Measurements from ENCODE around the gene CCDC117.
A peak's percentile ranks its signal among the peaks of the same experiment; 100 is the strongest.

Gene CCDC117

DNA sequence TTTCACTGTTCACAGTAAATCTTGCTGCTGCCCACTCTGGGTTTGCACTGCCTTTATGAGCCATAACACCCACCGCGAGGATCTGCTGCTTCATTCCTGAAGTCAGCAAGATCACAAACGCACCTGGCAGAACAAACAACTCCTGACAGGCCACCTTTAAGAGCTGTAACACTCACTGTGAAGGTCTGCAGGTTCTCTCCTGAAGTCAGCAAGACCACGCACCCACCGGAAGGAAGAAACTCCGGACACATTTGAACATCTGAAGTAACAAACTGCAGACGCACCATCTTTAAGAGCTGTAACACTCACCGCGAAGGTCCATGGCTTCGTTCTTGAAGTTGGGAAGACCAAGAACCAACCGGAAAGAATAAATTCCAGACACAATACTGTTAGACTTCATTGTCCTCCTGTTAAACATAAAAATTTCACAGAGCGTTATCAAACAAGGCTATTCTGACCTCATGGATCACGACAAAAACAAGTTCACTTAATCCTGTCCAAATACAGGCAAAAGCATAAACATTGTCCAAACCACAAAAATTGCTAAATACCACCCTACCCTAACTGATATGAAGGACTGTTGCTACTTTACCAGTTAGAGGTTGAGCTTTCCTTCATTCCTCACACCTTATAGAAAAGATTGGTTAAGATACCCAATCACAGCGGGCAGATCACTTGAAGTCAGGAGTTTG, 3.0 kb upstream of the CCDC117 start:
- DNase-seq, result no peak

DNA sequence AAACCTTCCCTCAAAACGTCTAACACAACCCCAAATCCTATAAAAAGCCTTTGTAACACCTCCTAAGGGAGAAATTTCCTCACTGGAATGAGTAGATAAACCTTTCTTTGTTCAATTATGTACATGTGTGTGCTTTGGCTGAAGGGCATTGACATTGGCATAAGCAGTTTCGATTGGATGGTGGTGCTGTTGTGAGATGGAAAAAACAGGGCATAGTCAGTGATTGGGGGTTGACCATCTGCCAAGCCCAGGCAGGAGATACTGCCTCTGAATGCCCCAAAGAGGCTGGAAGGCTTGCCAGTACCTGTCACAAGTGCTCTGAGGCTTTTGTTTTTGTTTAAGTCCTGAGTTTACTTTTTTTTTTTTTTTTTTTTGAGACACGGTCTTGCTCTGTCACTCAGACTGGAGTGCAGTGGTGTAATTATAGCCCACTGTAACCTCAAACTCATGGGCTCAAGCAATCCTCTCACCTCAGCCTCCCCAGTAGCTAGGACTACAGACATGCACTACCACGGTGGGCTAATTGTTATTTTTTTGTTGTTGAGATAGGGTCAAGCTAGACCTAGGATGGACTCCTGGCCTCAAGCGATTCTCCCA, 1.2 kb upstream of the CCDC117 start:
- DNase-seq, result no peak

- DNase-seq, result no peak
Measured at GRCh38 chr22:28773461-28773867, 969 bp downstream of the CCDC117 start.

- no peak for DNase-seq
Measured at GRCh38 chr22:28774378-28774777, 1.9 kb downstream of the CCDC117 start.

- DNase-seq, result no peak
Measured at GRCh38 chr22:28779833-28780232, 7.3 kb downstream of the CCDC117 start.

DNA sequence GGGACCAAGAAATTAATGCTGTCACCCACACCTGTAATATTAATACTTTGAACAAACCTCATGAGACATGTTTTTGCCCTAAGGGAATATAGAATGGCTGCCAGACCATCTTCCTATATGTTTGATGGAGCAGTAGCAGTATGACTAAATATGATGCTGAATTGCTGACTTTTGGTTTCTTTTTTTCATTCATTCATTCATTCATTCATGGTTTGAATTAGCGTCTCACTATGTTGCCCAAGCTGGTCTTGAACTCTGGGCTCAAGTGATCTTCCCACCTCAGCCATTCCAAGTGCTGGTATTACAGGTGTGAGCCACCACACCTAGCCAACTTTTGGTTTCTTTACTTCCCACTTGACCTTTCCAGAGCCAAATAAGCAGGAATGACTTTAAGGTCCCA, 7.8 kb downstream of the CCDC117 start:
- no peak for DNase-seq

DNA sequence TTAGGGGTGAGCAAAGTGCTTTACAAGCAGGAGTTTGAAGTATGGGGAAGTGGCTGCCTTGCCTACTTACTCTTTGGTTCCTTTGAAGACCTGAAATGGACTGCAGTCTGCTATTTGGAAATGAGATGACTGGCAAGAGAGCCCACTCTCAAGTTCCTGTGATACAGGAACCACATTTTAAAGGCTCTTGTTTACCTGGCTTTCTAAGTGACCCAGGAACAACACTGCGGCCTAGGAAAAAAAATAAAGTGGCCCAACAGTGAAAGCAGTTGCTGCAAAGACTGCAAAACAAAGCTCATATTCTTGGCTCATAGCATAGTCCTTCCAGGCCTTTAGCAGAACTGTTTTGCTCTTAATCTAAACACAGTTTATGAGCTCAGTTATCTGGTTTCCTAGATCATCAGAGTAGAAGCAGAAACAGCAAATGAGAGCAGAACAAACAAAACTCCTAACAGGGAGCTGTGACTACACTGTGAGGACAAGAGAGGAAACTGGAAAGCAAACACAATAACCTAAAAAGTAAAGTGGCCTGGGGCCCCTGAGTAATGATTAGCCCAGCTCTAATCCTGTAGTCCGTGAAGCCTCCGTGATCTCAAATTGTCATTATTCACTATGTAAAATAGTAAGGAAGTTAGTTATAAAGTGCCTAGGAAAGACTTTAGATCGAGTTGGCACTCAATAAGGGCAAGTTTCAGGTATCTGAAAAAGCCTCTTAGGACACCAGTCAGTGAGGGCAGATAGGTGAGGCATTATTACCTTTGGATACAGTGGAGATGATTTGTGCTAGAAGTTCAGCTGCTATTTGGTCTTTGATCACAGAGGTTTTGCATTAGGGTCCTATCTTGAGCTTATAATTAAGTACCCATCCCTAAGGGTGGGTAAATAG, 11.5 kb downstream of the CCDC117 start:
- DNase-seq, result no peak

DNA sequence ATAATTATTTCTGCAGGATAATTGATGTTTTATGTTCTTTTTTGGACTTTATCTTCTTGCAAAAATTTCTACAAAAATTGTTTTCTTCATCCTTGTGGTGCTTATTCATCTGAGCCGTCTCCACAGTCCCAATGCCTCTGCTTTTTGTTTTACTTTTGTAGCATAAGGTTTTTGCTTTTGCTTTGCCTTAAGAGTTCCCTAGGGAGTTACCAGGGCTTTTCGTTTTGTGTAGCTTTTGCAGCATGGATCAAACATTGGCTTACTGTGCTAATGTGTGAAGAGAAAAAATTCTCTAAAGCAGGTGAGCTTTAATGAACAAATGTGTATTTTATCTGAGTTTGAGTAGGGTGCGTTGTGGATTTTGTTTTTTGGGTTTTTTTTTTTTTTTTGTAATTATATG, 16.1 kb downstream of the CCDC117 start:
- no peak for DNase-seq

- DNase-seq, result no peak
Measured at GRCh38 chr22:28791124-28791523, 18.6 kb downstream of the CCDC117 start.

DNA sequence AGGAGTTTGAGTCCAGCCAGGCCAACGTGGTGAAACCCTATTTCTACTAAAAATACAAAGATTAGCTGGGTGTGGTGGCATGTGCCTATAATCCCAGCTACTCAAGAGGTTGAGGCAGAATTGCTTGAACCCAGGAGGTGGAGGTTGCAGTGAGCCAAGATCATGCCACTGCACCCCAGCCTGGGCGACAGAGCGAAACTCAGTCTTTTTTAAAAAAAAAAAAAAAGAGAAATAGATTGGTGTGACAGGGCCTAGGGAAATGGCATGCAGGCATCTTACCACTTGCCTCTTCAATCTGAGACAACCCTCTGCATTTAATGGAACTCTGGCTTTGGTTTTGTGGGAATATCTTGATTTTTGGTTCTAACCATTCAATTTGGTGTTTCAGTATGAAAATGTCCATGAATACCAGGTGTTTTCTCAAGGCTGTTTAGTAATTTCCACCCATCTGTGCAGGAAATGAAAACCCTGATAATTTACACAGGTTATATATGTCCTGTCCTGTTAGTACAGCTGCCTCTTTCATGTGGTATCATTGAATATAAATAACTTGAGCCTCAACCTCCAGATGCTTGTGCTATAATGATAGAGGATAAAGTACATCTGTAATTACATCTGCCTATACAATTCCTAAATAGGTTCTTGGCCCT, 19.5 kb downstream of the CCDC117 start:
- DNase-seq, result no peak

DNA sequence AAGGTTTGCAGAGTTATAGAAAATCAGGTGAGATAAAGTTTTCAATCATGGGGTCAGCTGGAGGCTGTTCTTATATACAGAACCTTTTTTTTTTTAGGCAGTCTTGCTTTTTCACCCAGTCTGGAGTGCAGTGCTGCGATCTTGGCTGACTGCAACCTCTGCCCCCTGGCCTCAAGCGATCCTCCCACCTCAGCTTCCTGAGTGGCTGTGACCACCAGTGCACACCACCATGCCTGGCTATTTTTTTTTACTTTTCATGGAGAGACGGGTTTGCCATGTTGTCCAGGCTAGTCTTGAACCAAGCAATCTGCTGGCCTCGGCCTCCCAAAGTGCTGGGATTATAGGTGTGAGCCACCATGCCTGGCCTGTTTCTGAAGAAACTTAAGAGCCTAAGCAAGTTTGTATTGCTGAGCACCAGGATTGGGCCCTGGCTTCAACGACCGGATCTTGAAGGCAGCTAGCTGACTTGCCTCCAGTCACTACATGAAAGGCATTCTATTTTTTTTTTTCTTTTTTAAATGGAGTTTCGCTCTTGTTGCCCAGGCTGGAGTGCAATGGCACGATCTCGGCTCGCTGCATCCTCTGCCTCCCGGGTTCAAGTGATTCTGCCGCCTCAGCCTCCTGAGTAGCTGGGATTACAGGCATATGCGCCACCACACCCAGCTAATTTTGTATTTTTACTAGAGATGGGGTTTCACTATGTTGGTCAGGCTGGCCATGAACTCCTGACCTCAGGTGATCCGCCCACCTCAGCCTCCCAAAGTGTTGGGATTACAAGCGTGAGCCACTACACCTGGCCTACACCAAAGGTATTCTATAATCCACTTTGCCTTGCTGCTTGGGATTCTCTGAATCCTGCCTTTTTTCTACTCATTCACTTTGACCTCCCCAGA, 20.2 kb downstream of the CCDC117 start:
- no peak for DNase-seq

- no peak for DNase-seq
Measured at GRCh38 chr22:28793976-28794584, 21.6 kb downstream of the CCDC117 start.

DNA sequence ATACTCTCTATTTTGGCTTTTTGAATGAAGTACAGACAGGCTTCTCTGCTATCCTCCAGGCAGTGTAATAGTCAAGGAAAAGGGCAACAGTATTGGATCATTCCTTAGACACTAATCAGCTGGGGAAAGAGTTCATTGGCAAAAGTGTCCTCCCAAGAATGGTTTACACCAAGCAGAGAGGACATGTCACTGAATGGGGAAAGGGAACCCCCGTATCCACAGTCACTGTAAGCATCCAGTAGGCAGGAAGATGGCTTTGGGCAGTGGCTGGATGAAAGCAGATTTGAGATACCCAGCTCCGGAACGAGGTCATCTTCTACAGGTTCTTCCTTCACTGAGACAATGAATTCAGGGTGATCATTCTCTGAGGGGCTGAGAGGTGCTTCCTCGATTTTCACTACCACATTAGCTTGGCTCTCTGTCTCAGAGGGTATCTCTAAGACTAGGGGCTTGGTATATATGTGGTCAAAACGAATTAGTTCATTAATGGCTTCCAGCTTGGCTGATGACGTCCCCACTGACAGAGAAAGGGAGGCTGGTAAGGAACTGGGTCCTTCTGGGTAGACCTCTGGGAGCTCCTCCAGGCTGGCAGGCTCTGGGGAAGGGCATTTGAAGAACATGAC, 22.7 kb downstream of the CCDC117 start:
- DNase-seq, result no peak

DNA sequence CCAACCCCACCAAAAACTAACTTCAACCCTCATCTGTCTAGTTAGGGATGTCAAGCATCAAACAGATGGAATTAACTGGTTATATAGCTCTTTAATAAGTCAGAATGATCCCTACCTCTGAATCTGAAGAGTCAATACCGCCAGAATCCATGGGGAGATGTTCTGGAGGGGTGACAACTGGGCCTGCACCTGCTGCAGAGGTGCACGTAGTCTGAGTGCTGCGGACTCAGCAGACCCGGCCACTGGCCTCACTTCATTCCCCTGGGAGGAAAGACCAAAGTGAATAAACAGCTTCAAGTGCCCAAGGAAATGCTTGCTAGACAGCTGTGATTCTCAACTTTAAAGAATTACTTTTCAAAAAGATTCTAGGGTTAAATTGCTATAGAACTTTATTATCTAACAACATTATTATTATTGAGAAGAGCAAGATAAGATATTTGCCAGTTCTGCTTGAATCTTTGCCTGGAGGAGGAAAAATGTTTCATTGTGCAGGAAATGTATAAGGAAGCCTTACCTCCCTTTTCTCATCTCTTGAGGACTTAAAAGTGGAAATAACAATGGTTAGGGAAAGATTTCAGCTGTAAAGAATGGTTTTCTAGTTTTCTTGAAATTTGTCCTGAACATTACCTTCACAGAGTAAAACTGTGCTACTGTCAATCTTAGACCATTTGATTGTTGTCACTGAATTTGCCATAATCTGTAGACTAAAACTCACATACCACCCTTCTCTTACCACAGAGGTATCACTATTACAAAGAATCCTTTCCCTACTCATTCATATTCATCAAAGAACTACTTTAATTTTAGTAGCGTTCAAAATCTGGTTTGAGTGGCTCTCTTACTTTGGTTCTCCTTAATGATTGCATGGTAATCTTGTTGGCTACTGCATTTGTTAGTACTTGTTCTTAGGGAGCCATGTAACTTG, 23.7 kb downstream of the CCDC117 start:
- no peak for DNase-seq

- DNase-seq, result peak; percentile 60
Measured at GRCh38 chr22:28798810-28799605, 26.5 kb downstream of the CCDC117 start.

DNA sequence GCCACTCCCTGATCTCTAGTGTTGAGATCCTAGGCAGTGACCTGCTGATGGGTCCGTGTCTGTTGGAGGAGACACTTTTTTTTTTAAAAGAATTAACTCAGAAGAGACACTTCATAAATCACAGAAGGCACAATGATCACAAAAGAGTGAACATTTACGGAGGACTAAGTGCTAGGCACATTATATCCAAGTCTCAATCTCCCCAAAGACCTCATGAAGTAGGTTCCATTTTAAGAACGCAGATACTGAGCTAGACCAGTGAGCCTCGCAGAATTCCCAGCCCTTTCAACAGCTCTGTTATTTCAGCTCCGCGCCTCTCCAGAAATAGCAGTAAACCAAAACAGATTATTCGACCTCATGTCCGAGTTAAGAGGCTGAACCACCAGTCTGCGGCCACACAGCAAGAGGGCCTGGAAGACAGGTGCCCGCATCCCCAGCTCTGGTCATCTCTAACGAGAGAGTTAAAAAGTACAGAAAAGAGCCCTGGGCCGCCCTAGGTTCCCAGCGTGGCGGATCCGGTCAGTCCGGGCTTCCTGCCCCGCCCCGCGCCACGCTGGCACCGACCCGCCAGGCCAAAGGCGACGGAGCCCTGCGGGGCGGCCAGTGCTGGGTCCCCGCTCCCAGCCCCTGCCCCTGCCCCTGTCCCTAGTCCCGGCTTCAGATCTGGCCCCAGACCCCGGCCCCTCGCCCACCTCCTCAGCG, 27.3 kb downstream of the CCDC117 start:
- peak; percentile 48 for DNase-seq

DNA sequence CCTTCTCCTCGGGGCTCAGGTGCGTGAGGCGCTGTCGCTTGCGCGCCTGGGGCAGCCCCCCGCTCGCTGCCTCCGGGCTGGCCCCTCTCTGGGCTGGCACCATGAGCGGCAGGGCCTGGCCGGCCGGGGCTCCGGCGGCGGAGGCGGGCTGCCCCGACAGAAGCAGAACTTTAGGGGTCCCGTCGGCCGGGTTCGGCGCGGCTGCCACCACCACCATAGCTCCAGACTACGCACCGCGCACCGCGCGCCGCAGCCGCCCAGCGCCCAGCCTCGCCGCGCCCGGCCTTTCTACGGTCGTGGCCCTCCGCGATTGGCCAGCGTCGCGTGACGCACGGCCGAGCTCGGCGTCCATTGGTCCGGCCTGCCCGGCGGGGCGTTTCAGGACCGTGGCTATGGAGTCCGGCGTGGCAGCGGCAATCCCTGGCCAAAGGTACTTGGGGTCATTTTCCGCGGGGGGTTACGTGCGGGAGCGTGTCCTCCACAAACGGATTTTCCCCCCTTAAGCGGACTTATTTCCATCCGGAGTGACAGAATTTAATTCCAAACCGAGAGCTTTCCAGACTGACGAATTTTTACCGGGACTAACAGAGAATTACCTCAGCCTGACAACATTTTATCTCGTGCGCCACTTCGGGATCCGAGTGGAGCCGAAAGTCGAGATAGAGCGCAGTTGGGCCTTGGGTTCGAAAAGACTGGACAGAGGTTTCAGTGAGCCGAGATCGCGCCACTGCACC, 28.0 kb downstream of the CCDC117 start, which contains the start of gene XBP1:
TSS of gene XBP1 (minus strand) at position 262 of the 734 bp plus-strand sequence.
- DNase-seq, result peak; percentile 92
